Measurements from ENCODE around the gene LASP1. TPM values are rescaled to one million over a fixed set of nuclear protein-coding genes. Genes with fewer than 3 reads are reported as not detected.
A peak's percentile ranks its signal among the peaks of the same experiment; 100 is the strongest.

LASP1 gene
- total and polyA plus RNA-seq, 2 of the 8 experiments (the other 6 are each of a cell fraction or from before 2014, with no cell fraction given): 114 to 180 TPM

GRCh38 chr17:38861399-38861843 is 8.4 kb upstream of the LASP1 start:
- POLR2A ChIA-PET (ENCODE audit: partially characterized antibody): interaction anchor here (0.9 to 24.3 kb wide), 3 partner anchors 12 to 42 kb away, joined by 3 to 468 read pairs (median 3); partner anchors contain the start of gene RPL23
- Histone ChIP-seq H3K14ac (ENCODE audit: insufficient read length) (no peak overlapping the region), H2BK12ac (ENCODE audit: low read depth, low read length) (no peak overlapping the region), H2BK120ac (replicated peaks; ENCODE audit: low read depth, low read length) (no peak overlapping the region), H3K18ac (ENCODE audit: extremely low read depth, low read length) (no peak overlapping the region), H3K23ac (ENCODE audit: insufficient read length) (no peak overlapping the region), H3K56ac (replicated peaks; ENCODE audit: insufficient read length, low read depth, low read length) (no peak overlapping the region), H2BK15ac (ENCODE audit: low read length) (no peak overlapping the region), H3K79me1 (ENCODE audit: low read depth, low read length) (no peaks in the 10 kb centered on the region), H3K4me3 (ENCODE audit: extremely low read depth in 1 of 4, insufficient read depth in 2 of 4, low read depth in 3 of 4, low read length in 4 of 4) (no peak overlapping the region), H4K8ac (ENCODE audit: extremely low read depth, insufficient read depth, low read length) (no peak overlapping the region), H3K4me2 (ENCODE audit: insufficient read depth in 1 of 2, low read depth in 2 of 2, low read length in 2 of 2) (no peak overlapping the region), H3K27ac (ENCODE audit: low read depth, low read length) (no peak overlapping the region), H2BK5ac (ENCODE audit: low read depth, low read length) (no peak overlapping the region), H3K4me1 (replicated peaks in 1 of 4; ENCODE audit: control insufficient read depth in 3 of 4, insufficient read depth in 4 of 4, low read length in 3 of 4) (no peaks in the 10 kb centered on the region), H3K9ac (replicated peaks in 1 of 4; ENCODE audit: extremely low read depth in 1 of 4, low read depth in 3 of 4, low read length in 3 of 4) (no peak overlapping the region), H4K91ac (replicated peaks; ENCODE audit: insufficient read length, low read length) (no peak overlapping the region), H3K4ac (replicated peaks; ENCODE audit: insufficient read length, low read depth, low read length) (no peak overlapping the region), H4K5ac (ENCODE audit: insufficient read length, low read depth, low read length) (no peak overlapping the region), H2AK5ac (ENCODE audit: low read depth, low read length) (no peak overlapping the region), H2AFZ (ENCODE audit: low read length) (no peak overlapping the region), H2BK20ac (ENCODE audit: low read length) (no peak overlapping the region), H3K27me3 (replicated peaks in 1 of 4; ENCODE audit: control insufficient read depth in 3 of 4, extremely low read depth in 1 of 4, insufficient read depth in 3 of 4, low read length in 3 of 4) (no peaks in the 10 kb centered on the region), H3K36me3 (ENCODE audit: control insufficient read depth in 2 of 4, insufficient read depth in 4 of 4, low read length in 3 of 4) (no peaks in the 10 kb centered on the region), H3K79me2 (ENCODE audit: control insufficient read depth in 1 of 2, insufficient read depth in 2 of 2, low read length in 2 of 2) (no peaks in the 10 kb centered on the region), H3K9me3 (ENCODE audit: insufficient read depth in 2 of 2, low read depth in 1 of 2, low read length in 1 of 2) (no peaks in the 10 kb centered on the region), H3K23me2 (ENCODE audit: low read depth, low read length) (no peaks in the 10 kb centered on the region), H4K20me1 (replicated peaks in 1 of 2; ENCODE audit: control insufficient read depth in 1 of 2, insufficient read depth in 2 of 2, low read length in 2 of 2) (no peaks in the 10 kb centered on the region)
- FAIRE-seq (peak; percentile 7), DNase-seq (ENCODE audit: low read depth in 1 of 2, low spot score in 2 of 2) (no peak)
- CTCF ChIA-PET (ENCODE audit: partially characterized antibody): interaction anchor here (0.6 to 1.4 kb wide), 5 partner anchors 10 to 144 kb away, joined by 3 to 4 read pairs (median 4); no protein-coding TSS in a partner anchor
- TF ChIP-seq TAF1 (IDR thresholded peaks at IDR 0.05; ENCODE audit: low read depth, low read length) (no peak), TBP (IDR thresholded peaks at IDR 0.05; ENCODE audit: low read depth, low read length) (peak; percentile 99), EP300 (IDR thresholded peaks at IDR 0.05; ENCODE audit: borderline replicate concordance in 1 of 2, low read depth in 2 of 2, low read length in 2 of 2) (no peak), CHD1 (IDR thresholded peaks at IDR 0.05; ENCODE audit: low read depth, low read length) (no peak), SRF (IDR thresholded peaks at IDR 0.05; ENCODE audit: low read depth, low read length) (no peak), JUN (IDR thresholded peaks at IDR 0.05; ENCODE audit: low read depth, low read length) (no peak)
- WGBS, 2 experiments (ENCODE audit: extremely low coverage in 1 of 2, insufficient coverage in 1 of 2, insufficient read length in 1 of 2, insufficient replicate concordance in 2 of 2, low coverage in 1 of 2, low lambda C conversion rate in 2 of 2, missing lambda C conversion rate in 1 of 2): 73% methylated on average over 8 of the region's 8 CpGs; no CpG with 5 or more reads in 1 of the 2 experiments

Measured in H1 (cell line).